Stimulated activated CD8-positive, alpha-beta memory T cell treated with anti-CD3 and anti-CD28 coated beads, Interleukin-4, amount 100 ng/mL, for 4 hours (primary cell): Measurements from ENCODE around the gene NALCN.

Source experiments
- DNase-seq, 2 donors: peaks; one replicate each; pipeline ENCODE4 v3.0.0-alpha.2; 2020; ENCODE audit warnings: low read depth in 2 of 2, low spot score in 1 of 2

Gene NALCN

DNA sequence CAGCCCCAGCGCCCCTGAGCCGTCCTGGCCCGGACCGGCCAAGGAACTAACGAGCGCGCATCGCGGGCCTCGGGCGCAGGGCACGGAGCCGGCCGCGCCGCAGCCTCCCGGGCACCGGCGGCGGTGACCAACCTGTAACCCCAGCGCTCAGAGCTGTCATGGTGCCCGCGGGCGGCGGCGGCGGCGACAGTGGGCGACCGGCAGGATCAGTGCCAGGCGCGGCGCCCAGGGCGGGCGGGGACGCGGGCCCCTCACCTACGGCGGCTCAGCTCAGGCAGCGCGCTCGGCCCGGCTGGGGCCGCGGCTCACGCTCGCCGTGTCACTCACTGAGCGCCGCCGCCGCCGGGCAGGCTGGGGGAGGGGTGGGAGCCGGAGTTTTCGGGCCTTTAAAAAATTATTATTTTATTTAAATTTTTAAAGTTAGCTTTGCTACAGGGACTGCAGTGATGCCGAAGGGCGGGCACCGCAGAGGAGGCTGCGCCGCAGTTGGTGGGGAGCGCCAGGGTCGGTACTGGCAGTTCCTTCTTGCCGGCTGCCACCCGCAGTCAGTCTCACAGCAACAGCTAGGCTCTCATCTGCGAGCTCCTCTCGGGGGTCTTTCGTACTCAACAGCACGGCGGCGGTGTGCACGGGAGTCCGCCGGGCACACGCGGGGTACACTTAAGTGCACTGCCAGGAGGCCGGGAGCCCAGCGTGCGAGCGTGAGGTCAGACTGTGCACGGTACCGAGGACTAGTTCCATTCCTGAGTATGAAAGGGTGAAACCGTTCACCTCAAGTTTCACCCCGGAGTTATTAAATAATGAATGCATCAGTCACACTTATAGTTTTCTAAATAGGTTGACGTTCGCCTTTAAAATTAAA, at the start of gene NALCN:
Gene NALCN (minus strand): TSS at position 328 of the 862 bp plus-strand sequence. CDS start 17,382 bp downstream, outside the sequence.
- DNase-seq: no peak

DNA sequence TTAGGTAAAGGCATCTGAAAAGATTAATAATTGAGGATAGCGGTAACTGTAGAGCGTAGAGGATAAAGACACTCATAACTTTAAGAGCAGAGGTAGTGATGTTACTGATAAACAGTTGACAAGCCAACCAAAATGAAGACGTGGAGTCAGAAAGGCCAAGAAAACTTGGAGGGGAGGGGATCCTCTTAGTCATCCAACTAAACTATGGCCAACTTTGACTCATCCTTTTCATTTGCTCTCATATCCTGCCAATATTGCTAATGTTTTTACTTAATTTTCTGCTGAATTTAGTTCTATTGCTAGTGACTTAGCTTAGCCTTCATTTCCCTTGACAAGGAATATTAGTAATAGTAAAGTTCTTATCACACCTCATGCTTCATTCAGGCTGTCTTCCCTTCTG, 49.6 kb upstream of the NALCN start:
- DNase-seq: no peak

GRCh38 chr13:101457176-101457575, 40.9 kb upstream of the NALCN start:
- DNase-seq: no peak

DNA sequence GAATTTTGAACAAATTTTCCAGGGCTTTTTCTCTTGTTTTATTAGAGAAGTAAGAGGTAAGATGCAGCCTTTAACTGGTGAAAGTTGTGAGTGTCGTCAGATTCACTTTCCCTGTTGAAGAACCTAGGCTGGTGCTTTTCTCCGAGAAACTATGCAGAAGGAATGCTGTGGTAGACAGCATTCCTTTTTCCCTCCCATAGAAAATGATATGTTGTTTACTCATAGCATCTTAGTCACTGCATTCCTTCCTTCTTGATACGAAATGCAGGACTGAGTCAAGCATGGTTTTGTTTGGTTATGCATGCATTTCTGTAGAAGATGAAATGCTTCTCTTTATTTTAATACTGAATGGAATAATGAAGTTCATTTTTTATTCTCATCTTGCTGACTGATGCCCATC, 39.6 kb upstream of the NALCN start:
- no peak for DNase-seq

- no peak for DNase-seq
Observed at GRCh38 chr13:101454767-101455166, 38.5 kb upstream of the NALCN start.

- no peak for DNase-seq
Observed at GRCh38 chr13:101453784-101454201, 37.5 kb upstream of the NALCN start.

DNA sequence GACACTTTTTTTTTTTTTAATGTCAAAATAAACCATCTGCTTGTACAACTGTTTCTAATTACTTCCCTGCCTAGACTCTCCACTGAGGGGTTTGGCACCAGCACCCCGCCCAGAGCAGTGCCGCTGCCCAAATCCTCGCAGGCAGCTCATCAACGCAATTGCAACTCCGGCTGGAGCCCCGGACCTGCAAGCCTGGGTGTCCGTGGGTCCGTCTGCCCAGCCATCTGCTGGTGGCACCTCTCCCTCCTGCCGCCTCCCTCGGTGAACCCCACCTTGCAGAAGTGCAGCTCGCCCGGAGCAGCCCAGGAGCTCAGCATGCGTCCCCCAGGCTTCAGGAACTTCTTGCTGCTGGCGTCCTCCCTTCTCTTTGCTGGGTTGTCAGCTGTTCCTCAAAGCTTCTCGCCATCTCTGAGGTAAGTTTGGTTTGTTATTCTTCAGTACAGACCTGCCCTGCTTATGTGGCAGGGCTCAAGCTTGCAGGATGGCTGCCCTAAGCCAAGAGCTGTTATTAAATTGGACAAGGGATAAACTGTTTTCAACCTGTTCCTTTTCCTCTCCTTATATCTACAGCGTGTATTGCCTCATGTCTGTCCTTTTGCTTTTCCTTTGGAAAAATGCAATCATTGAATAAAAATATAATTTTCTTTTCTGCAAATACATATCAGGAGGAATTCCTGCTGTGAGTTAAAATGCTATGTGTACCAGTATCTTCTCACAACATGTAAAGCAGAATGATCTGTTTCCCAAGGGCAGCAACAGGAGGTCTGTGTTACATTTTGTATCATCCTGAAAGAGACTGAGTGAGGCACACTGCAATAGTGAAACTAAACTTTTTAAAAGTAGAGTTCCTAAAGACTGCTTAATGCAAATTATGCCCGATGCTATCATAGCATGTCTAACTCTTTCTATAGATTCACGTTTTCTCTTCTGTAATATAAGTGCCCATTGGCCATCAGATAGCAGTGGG, 36.5 kb upstream of the NALCN start, which contains the start of gene ITGBL1:
Gene ITGBL1 (plus strand): TSS at position 157 of the 967 bp plus-strand sequence. CDS start 159 bp downstream, at position 316.
- no peak for DNase-seq

DNA sequence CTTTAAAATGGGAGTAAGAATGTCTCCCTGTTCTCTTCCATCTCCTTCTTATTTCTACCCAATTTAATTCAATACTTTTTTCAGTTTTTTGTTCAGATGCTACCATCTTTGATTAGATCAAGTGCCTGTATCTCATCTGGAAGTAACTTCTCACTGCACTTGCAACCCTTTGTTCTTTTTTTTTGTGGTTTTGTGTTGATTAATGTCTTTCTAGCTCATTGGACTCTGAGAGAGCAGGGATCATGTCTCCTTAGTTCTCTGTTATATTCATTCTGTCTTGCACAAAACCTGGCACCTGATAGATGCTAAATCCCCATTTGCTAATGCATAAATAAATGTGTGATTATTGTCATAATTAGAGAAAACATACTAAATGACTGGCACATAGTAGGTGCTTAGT, 35.3 kb upstream of the NALCN start:
- DNase-seq: no peak

DNA sequence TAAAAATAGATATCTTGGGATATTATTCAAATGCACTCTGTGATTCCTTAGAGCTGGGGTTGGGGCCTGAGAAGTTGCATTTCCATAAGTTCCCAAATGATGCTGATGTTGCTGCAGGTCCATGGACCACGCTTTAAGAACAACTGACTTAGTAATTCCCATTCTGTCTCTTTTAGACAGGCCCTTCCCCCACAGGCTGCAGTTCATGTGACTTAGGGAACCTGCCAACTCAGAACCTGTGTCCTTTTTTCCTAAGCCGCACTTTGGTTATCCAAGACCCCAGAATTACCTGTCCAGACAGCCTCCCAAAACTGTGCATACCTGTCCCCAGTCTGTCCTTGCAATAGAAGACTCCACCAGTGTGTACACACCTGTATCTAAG, 34.4 kb upstream of the NALCN start:
- DNase-seq: no peak

- no peak for DNase-seq
Observed at GRCh38 chr13:101449790-101450748, 33.8 kb upstream of the NALCN start.

DNA sequence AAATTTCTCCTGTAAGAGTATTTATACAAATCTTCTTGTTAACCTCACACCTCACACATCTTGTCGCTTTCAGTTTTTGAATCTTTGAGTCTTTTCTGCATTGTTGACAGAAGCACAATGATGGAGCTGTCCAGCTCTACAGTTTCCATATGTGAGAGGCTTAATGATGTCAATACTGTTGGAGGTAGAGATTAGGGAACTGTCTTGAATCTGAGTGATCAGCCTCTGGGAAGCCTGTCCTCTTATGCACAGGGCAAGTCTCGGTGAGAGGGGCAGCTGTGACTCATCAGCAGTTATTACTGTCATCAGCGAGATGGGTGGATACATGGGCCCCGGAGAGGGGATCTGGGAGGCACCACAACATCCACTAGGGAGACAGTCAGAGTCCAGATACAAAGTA, 31.5 kb upstream of the NALCN start:
- DNase-seq: no peak

DNA sequence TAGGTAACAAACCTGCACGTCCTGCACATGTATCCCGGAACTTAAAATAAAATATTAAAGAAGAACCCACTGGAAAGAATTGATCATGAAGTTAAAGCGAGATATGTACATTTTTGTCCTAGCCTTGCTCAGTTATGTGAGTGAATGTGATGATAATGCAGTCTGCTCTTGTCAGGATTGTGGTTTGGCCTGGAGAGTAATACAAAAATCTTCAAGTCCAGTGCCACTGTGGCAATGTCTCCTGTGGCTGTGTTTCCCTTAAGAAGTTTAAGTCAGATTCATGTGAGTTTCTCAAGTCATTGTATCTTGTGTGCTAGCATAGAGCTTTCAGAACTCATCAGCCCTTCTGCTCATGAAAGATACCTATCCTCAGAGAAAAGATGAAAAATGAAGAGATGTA, 18.2 kb upstream of the NALCN start:
- no peak for DNase-seq

DNA sequence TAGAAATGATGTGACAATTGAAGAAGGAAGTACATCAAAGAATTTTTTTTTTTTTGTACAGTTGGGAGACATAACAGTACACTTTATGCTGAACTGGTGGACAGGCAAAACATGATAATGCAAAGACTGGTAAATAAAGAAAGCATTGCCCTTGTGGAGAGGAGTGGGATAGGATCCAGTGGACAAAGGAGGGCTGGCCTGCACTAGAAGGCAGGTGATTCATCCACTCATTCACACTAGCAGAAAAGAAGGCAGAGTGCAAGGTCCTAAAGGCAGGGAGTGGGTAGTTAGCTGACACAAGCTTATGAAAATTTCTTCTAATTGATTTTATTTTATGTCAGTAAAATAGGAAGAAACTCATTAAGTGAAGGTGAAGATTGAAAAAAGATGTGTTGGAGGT, 17.6 kb upstream of the NALCN start:
- no peak for DNase-seq

DNA sequence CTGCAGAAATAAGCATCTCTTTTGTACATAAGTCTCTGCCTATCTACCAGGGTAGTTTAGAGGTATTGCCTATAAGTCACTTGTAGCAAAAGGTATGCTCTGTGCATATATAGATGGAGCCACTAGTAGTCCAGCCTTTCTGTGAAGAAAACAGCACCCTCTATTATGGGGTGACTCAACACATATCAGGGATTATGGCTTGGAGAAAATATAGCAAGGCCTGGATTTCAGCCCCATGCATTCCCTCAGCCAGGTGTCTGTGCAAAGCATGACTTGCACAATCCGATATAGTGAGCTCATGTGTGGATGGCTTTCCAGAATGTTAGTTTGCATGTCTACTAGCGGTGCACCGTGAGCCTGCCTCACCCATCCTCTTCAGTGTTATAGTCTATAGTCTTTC, 13.4 kb upstream of the NALCN start:
- DNase-seq: no peak

DNA sequence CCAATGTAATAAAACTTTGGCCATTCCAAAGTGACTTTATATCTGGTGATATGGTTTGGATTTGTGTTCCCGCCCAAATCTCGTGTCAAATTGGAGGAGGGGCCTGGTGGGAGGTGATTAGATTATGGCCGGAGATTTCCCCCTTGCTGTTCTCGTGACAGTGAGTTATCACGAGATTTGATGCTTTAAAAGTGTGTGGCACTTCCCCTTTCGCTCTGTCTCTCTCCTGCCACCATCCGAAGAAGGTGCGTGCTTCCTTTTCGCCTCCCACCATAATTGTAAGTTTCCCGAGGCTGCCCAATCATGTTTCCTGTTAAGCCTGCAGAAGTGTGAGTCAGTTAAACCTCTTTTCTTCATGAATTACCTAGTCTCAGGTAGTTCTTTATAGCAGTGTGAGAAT, 9.3 kb upstream of the NALCN start:
- DNase-seq: no peak

GRCh38 chr13:101425156-101425471, 8.8 kb upstream of the NALCN start:
- no peak for DNase-seq

DNA sequence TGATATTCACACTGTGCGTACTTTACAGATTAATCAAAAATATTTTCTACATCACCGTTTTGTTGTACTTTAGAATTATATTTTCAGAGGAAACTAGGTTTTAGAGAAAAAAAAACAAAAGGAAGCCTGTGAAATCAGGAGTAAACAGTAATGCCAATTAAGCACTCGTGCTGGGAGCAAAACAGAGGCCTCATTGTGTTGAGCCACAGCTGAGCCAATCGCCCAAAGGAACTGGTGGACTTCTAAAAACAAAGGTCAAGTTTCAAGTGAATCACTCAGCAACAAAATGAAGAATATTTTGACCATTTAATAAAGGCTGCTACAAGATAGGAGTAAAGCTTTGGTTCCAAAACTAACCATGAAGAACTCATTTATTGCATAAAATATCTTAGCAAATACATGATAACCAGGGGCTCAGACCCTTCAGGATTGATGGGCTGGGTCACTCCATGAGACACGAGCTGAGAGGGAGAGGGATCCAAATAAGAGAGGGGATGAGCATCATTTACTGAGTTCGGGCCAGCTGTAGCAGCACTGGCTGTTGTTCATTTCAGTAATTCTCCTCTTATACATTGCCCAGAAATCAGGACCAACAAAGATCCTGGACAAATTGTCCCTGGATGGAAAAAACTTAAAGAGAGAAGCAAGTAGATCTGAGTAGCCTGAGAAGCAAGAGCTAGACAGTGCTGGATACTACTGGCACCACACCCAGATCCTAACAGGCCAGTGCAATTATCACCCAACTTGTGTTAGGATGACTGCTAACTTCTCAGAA, 8.3 kb upstream of the NALCN start:
- DNase-seq: no peak

- no peak for DNase-seq
Observed at GRCh38 chr13:101423872-101424271, 7.6 kb upstream of the NALCN start.

DNA sequence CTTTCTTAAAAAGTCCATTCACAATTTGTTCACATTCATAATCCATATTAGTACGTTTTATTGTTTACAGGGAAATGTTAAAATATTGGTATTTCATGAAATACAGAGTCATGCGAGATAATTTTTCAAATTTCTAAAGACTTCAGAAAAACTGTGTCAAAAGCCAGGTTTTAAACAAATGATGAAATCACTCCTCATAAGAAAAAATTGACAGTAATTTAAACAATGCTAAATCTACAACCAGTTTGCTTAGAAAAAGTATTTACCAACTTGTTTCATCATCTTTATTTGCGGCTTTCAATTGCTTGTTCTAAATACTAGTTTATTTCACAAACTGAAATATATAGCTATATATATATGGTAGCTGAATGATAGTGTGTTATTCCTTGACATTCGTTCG, 1.2 kb upstream of the NALCN start:
- no peak for DNase-seq

- no peak for DNase-seq
Observed at GRCh38 chr13:101417043-101417406, 717 bp upstream of the NALCN start.
